ENCODE results near the gene WNT2B.

Gene WNT2B

GRCh38 chr1:112530832-112531231 lies 22.1 kb downstream of the WNT2B start:
- no peak for DNase-seq

- no peak for DNase-seq
Measured at GRCh38 chr1:112532064-112532463, 23.3 kb downstream of the WNT2B start.

GRCh38 chr1:112533029-112533428 lies 24.3 kb downstream of the WNT2B start:
- DNase-seq: no peak

GRCh38 chr1:112536561-112536960 lies 27.8 kb downstream of the WNT2B start:
- no peak for DNase-seq

GRCh38 chr1:112537456-112537855 lies 28.7 kb downstream of the WNT2B start:
- DNase-seq: no peak

- DNase-seq: no peak
Measured at GRCh38 chr1:112538883-112539282, 30.1 kb downstream of the WNT2B start.

- no peak for DNase-seq
Measured at GRCh38 chr1:112540226-112540794, 31.5 kb downstream of the WNT2B start.

- DNase-seq: no peak
Measured at GRCh38 chr1:112541299-112541698, 32.5 kb downstream of the WNT2B start.

- DNase-seq: no peak
Measured at GRCh38 chr1:112542206-112542973, 33.6 kb downstream of the WNT2B start.

- no peak for DNase-seq
Measured at GRCh38 chr1:112544011-112544688, 35.4 kb downstream of the WNT2B start.

GRCh38 chr1:112544751-112545150 lies 36.0 kb downstream of the WNT2B start:
- DNase-seq: no peak

- DNase-seq: no peak
Measured at GRCh38 chr1:112546076-112546475, 37.3 kb downstream of the WNT2B start.

GRCh38 chr1:112548547-112548946 lies 39.8 kb downstream of the WNT2B start:
- DNase-seq: peak; percentile 58

- no peak for DNase-seq
Measured at GRCh38 chr1:112549590-112549989, 40.8 kb downstream of the WNT2B start.

GRCh38 chr1:112554411-112554810 lies 45.6 kb downstream of the WNT2B start:
- no peak for DNase-seq

GRCh38 chr1:112557385-112557784 lies 48.6 kb downstream of the WNT2B start:
- peak; percentile 8 for DNase-seq

- DNase-seq: no peak
Measured at GRCh38 chr1:112558634-112559033, 49.9 kb downstream of the WNT2B start.

- no peak for DNase-seq
Measured at GRCh38 chr1:112563341-112563740, 54.6 kb downstream of the WNT2B start.

- no peak for DNase-seq
Measured at GRCh38 chr1:112564081-112564480, 55.3 kb downstream of the WNT2B start.

GRCh38 chr1:112565800-112566199 lies 57.0 kb downstream of the WNT2B start:
- DNase-seq: no peak

GRCh38 chr1:112575154-112575804 lies 66.5 kb downstream of the WNT2B start:
- DNase-seq: peak; percentile 44

- no peak for DNase-seq
Measured at GRCh38 chr1:112576240-112576639, 67.5 kb downstream of the WNT2B start.
